WTC11 (cell line): ENCODE results near the gene CCR2. TPM values are rescaled to one million over a fixed set of nuclear protein-coding genes. Genes with fewer than 3 reads are reported as not detected.
"Not testable (repeated sequence)": the region's sequence is repeated elsewhere in the genome, so short reads cannot be mapped to it uniquely, and the experiment has no call there.

Experiments
- ATAC-seq: fragments of 200-7000 bp; cut with Tn5 transposase; 2 replicates; pipeline ENCODE4 v1.10.0; 2021; ENCODE audit warnings: mild to moderate bottlenecking, moderate library complexity
- CTCF ChIA-PET: fragments of 300-600 bp; sonication (Branson Sonifier 250); formaldehyde crosslinking; loops from one replicate; lab custom pipeline; 2021; ENCODE audit warnings: antibody characterized with exemption; lab: Charles Lee
- POLR2A ChIA-PET: fragments of 350-600 bp; sonication (Branson Sonifier 250); formaldehyde crosslinking; loops from one replicate; lab custom pipeline; 2021; ENCODE audit warnings: antibody characterized with exemption; lab: Charles Lee
- DNase-seq: peaks from one replicate; pipeline ENCODE4 v3.0.0; 2021; ENCODE audit warnings: low spot score
- H3K27ac Mint-ChIP-seq: 2 replicates; pipeline ENCODE4 v1.8.0; 2021; ENCODE audit warnings: mixed read lengths
- H3K27me3 Mint-ChIP-seq: 2 replicates; pipeline ENCODE4 v1.8.0; 2021; ENCODE audit warnings: low read depth, mild to moderate bottlenecking, moderate library complexity, mixed read lengths
- H3K36me3 Mint-ChIP-seq: 2 replicates; pipeline ENCODE4 v1.8.0; 2021; ENCODE audit warnings: mixed read lengths
- H3K4me1 Mint-ChIP-seq: 2 replicates; pipeline ENCODE4 v1.8.0; 2022; ENCODE audit warnings: mixed read lengths
- H3K4me3 Mint-ChIP-seq: 2 replicates; pipeline ENCODE4 v1.8.0; 2021; ENCODE audit warnings: mild to moderate bottlenecking, moderate library complexity, mixed read lengths
- H3K9me3 Mint-ChIP-seq: 2 replicates; pipeline ENCODE4 v1.8.0; 2021; ENCODE audit warnings: mixed read lengths
- ARID4B ChIP-seq: sonication (generic); formaldehyde crosslinking; IDR thresholded peaks from 2 replicates; pipeline ENCODE4 v1.8.0; 2023; ENCODE audit warnings: missing genetic modification reagents, mild to moderate bottlenecking, borderline replicate concordance
- CREM ChIP-seq: sonication (generic); formaldehyde crosslinking; IDR thresholded peaks from 2 replicates; pipeline ENCODE4 v1.8.1; 2022; ENCODE audit warnings: mild to moderate bottlenecking, missing genetic modification reagents, moderate library complexity
- CTCF ChIP-seq: fragments of 200-600 bp; IDR thresholded peaks from 2 replicates; pipeline ENCODE4 v1.8.0; 2022; ENCODE audit warnings: antibody characterized with exemption
- HMGXB4 ChIP-seq: sonication (generic); formaldehyde crosslinking; IDR thresholded peaks from 2 replicates; pipeline ENCODE4 v1.8.1; 2023; ENCODE audit warnings: mild to moderate bottlenecking, moderate library complexity, missing genetic modification reagents
- IRF1 ChIP-seq: sonication (generic); formaldehyde crosslinking; IDR thresholded peaks from 2 replicates; pipeline ENCODE4 v1.8.0; 2023; ENCODE audit warnings: missing genetic modification reagents
- KAT7 ChIP-seq: sonication (generic); formaldehyde crosslinking; IDR thresholded peaks from 2 replicates; pipeline ENCODE4 v1.8.1; 2023; ENCODE audit warnings: missing genetic modification reagents, mild to moderate bottlenecking, borderline replicate concordance
- MXD4 ChIP-seq: fragments of 250-450 bp; sonication (Bioruptor Pico); IDR thresholded peaks from 2 replicates; pipeline ENCODE4 v1.8.0; 2021; ENCODE audit warnings: mild to moderate bottlenecking, moderate library complexity, borderline replicate concordance
- NR2C2 ChIP-seq: sonication (generic); formaldehyde crosslinking; IDR thresholded peaks from 2 replicates; pipeline ENCODE4 v1.8.0; 2022; ENCODE audit warnings: mild to moderate bottlenecking, missing genetic modification reagents
- PRRX2 ChIP-seq: fragments of 250-450 bp; sonication (Bioruptor Pico); IDR thresholded peaks from 2 replicates; pipeline ENCODE4 v1.8.0; 2021; ENCODE audit warnings: mild to moderate bottlenecking
- TEAD4 ChIP-seq: sonication (generic); formaldehyde crosslinking; IDR thresholded peaks from 2 replicates; pipeline ENCODE4 v1.8.0; 2022; ENCODE audit warnings: mild to moderate bottlenecking, missing genetic modification reagents
- USF2 ChIP-seq: sonication (generic); formaldehyde crosslinking; IDR thresholded peaks from 2 replicates; pipeline ENCODE4 v1.8.1; 2023; ENCODE audit warnings: mild to moderate bottlenecking, missing genetic modification reagents, moderate library complexity
- ZNF219 ChIP-seq: sonication (generic); formaldehyde crosslinking; IDR thresholded peaks from 2 replicates; pipeline ENCODE4 v1.8.0; 2023; ENCODE audit warnings: missing genetic modification reagents, mild to moderate bottlenecking, borderline replicate concordance
- ZNF232 ChIP-seq: sonication (generic); formaldehyde crosslinking; IDR thresholded peaks from 2 replicates; pipeline ENCODE4 v1.8.0; 2022; ENCODE audit warnings: mild to moderate bottlenecking, missing genetic modification reagents
- ZNF416 ChIP-seq: fragments of 250-450 bp; sonication (Bioruptor Pico); IDR thresholded peaks from 2 replicates; pipeline ENCODE4 v1.9.0; 2021; ENCODE audit warnings: mild to moderate bottlenecking, inconsistent platforms
- ZNF512 ChIP-seq: sonication (generic); formaldehyde crosslinking; IDR thresholded peaks from 2 replicates; pipeline ENCODE4 v1.8.1; 2022; ENCODE audit warnings: missing genetic modification reagents, borderline replicate concordance
- ZNF532 ChIP-seq: fragments of 250-450 bp; sonication (Bioruptor Pico); IDR thresholded peaks from 2 replicates; pipeline ENCODE4 v1.9.0; 2021; ENCODE audit warnings: mild to moderate bottlenecking, borderline replicate concordance
- total RNA-seq: library from RNA; stranded (reverse); gene quantifications from 3 replicates; pipeline ENCODE4 v1.2.3, GENCODE V29; 2021

CCR2 gene
- total RNA-seq, 1 experiment from 2014 or later, result not detected

GRCh38 chr3:46325645-46326300, 28.1 kb upstream of the CCR2 start (continued):
- TF ChIP-seq ZNF232 (CRISPR knock-in tag) (no peak), TEAD4 (CRISPR knock-in tag) (no peak), ZNF219 (CRISPR knock-in tag) (no peak), ARID4B (no peak), KAT7 (CRISPR knock-in tag) (no peak), CREM (no peak)

- POLR2A ChIA-PET, H3K4me3 Mint-ChIP-seq, CTCF ChIA-PET, ATAC-seq, DNase-seq, H3K36me3 Mint-ChIP-seq, H3K27ac Mint-ChIP-seq, H3K4me1 Mint-ChIP-seq: not testable (repeated sequence)
- Mint-ChIP-seq H3K27me3 (peaks cover 13% of the 10 kb centered on the region), H3K9me3 (peaks cover 33% of the 10 kb centered on the region)
These were observed 23.2 kb upstream of the CCR2 start for GRCh38 chr3:46330676-46331075.

GRCh38 chr3:46334741-46335478, 19.0 kb upstream of the CCR2 start:
- DNase-seq (no peak), ATAC-seq (no peak)
- H3K4me1 Mint-ChIP-seq, result no peaks in the 10 kb centered on the region
- CTCF ChIA-PET, result no interaction called here
- POLR2A ChIA-PET, result no interaction called here
- H3K9me3 Mint-ChIP-seq, result peaks cover 73% of the 10 kb centered on the region
- H3K36me3 Mint-ChIP-seq, result peaks cover 20% of the 10 kb centered on the region
- no peak overlapping the region for H3K27ac Mint-ChIP-seq
- no peak for TF ChIP-seq NR2C2
- no peak for TF ChIP-seq MXD4 (CRISPR knock-in tag)
- no peak for TF ChIP-seq ZNF532 (CRISPR knock-in tag)
- no peak for TF ChIP-seq PRRX2 (CRISPR knock-in tag)
- TF ChIP-seq ZNF416 (CRISPR knock-in tag), result no peak
- no peak for TF ChIP-seq CTCF
- no peak for TF ChIP-seq HMGXB4 (CRISPR knock-in tag)
- no peak for TF ChIP-seq CREM
- TF ChIP-seq USF2, result no peak
- no peak for TF ChIP-seq ZNF512 (CRISPR knock-in tag)
- no peak for TF ChIP-seq IRF1
- H3K27me3 Mint-ChIP-seq, result peaks cover 23% of the 10 kb centered on the region
- no peak overlapping the region for H3K4me3 Mint-ChIP-seq
